Measurements from ENCODE around the gene SRR.

DNA sequence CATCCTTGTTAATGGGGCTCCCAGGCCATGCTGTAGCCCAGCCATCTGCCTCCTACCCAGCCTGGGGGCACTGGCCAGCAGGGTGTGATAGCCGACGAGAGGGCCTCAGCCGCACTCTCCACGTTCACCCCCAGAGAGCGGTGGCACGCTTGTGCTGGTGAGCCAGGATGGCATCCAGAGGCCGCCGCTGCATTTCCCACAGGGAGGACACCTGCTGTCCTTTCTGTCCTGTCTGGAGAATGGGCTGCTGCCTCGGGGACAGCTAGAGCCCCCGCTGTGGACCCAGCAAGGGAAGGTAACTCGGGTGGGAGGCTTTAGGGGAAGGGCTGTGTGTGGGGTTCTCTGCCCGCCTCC, 61.0 kb downstream of the SRR start:
- no peak for TF ChIP-seq CTCF (IDR thresholded peaks at IDR 0.05; ENCODE audit: low read depth, low read length)
- TF ChIP-seq POLR2A (IDR thresholded peaks at IDR 0.05; ENCODE audit: extremely low read depth, insufficient read length) = no peak
- no peak for TF ChIP-seq MAX (IDR thresholded peaks at IDR 0.05; ENCODE audit: low read depth, low read length)
- TF ChIP-seq MYC (IDR thresholded peaks at IDR 0.05; ENCODE audit: low read depth, low read length) = no peak

Measured in NB4 (cell line).